DMS79 treated with DMSO at 0.1 percent for 48 hours (cell line): ENCODE results near the gene RNPEPL1.
A peak's percentile ranks its signal among the peaks of the same experiment; 100 is the strongest.
"Not testable (repeated sequence)": the region's sequence is repeated elsewhere in the genome, so short reads cannot be mapped to it uniquely, and the experiment has no call there.

ENCODE experiments used
- DNase-seq: peaks from one replicate; lab custom pipeline; 2025; lab: John Stamatoyannopoulos, UW

RNPEPL1 gene

DNA sequence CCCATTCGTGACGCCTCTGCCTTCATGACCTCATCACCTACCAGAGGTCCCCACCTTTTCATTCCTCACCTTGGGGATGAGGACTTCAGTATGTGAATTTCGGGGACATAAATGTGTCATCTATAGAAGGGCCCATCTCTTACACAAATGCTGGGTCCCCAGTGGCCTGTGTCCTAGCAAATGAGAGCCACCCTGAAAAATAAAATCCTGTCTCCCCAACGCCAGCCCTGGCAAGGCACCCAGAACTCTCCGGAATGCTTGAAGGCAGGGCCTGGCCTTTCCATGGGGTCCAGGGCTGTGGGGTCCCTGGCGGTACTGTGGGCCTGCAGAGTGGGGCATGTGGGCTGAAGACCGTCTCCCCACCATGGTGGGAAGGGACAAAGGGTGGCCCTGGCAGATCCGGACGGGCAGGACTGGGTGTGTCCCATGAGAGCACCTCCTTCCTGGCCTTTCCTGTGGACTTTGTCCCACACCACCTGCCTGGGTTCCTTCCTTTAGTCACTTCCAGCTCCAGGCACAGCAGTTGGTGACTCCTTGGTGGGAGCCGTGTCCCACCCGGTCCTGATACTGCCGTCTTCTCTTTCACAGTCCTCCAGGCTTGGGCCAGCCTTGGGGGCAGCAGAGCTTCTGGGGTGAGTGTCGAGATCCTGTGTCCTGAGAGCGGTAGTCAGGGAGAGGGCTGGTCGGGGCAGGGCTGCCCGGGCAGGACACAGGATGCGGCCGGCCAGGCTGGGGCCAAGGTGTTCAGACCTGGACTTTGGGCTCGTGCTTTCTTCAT is 36.8 kb downstream of the RNPEPL1 start:
- DNase-seq: no peak

DNA sequence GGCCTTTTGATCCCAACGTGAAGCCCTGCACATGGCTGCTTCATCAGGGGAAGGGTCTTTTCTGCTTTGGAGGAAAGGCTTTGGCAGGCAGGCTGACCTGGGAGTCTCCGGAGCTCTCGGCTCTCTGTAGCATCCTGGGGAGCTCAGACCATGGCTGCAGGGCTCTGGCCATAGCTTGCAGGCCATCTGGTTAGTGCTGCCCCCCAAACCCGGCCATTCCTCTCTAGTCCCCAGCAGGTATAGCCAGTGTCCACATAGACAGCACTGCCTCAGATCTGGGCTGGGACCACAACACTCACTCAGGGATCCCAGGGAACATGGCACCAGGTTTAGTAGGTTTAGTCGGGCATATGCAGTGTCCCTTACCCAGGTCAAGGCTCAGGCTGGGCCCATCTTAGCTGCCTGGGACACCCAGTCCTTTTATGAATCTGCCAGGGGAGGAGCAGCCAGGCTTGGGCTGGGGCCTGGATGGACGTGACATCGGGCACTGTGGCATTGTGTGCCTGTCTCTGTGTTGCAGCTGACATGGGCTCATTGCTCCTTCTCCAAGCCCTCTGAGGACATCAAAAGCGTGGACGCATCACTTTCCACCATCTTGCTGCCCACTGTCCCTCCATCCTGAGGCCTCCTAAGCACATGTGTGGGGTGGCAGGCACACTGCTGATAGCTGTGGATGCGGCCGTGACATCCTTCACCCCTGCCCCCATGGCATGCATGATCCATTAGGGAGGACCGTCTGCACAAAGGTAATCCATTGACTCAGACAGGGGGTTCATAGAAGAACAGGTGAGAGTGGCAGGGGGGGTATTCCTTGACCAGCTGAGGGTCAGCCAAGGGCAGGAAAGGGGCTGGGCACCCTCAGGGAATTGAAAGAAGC is 37.8 kb downstream of the RNPEPL1 start:
- no peak for DNase-seq

DNA sequence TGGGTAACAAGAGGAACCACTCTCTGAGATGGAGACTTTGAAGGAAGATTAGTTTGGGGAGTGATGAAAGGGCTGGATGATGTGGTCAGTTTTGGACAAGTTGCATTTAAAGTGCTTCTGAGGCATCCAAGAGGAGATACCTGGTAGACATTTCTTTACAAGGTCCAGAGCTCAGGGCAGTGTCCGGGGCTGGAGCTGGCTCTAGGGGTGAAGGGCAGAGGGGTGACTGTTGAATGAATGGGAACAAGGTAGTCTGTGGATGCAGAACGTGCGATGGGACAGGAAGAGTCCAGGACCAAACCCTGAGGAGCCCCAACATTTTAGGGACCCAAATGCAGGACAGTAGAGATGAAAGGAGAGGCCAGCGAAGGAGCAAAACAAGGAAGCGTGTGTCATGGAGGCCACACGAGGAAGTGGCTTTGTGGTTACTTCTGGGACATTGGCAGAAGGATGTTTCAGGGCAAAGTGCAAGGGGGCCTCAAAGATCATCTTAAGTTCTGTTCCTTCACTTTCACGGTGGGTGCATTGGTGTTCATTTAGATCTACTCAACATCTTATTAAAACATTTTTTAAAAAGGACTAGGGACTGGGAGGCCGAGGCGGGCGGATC is 43.4 kb downstream of the RNPEPL1 start:
- DNase-seq: no peak

DNA sequence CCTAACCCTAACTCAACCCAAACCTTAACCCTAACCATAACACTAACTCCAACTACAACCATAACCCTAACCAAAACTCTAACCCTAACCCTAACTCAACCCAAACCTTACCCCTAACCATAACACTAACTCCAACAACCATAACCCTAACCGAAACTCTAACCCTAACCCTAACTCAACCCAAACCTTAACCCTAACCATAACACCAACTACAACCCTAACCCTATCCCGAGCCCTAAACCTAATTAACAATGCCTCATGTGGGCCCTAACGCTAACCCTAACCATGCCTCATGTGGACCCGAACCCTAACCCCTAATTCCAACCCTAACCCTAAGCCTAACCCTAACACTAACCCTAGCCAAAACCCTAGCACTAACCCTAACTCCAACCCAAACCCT is 45.5 kb downstream of the RNPEPL1 start:
- no peak for DNase-seq

DNA sequence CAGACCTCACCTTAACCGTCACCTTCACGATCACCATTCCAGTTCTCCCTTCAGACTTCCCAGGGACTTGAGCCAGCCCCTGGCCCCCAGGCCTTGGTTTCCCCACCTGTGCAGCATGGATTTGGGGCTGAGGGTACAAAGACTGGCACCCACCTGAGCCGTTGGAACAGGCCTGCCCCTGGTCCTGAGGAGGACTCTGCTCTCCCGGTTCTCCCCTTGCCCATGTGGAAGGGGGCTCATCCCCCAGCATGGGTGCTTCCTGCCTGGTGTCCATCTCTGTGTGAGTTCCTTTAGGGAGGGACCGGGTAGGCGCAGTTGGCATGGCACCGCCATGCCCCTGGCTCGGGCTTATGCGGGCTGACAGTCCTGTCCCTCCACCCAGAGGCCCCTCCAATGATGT is 46.1 kb downstream of the RNPEPL1 start:
- DNase-seq: no peak

DNA sequence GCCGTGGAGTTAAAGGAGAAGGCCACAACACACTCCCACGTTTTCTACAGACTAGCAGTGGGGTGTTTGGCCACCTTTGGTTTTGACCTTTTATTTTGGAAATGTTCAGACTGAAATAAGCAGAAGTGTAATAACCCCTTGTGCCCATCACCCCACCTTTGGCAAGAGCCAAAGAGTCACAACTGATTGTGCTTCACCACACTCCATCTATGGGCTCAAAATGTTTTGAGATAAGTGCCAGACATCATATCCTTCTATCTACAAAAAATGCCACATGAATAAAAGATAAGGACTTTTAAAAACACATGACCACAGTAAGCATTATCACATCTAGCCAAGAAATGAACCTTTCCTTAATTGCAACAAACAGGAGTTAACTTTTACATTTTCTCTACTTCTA is 47.1 kb downstream of the RNPEPL1 start:
- peak; percentile 63 for DNase-seq

DNA sequence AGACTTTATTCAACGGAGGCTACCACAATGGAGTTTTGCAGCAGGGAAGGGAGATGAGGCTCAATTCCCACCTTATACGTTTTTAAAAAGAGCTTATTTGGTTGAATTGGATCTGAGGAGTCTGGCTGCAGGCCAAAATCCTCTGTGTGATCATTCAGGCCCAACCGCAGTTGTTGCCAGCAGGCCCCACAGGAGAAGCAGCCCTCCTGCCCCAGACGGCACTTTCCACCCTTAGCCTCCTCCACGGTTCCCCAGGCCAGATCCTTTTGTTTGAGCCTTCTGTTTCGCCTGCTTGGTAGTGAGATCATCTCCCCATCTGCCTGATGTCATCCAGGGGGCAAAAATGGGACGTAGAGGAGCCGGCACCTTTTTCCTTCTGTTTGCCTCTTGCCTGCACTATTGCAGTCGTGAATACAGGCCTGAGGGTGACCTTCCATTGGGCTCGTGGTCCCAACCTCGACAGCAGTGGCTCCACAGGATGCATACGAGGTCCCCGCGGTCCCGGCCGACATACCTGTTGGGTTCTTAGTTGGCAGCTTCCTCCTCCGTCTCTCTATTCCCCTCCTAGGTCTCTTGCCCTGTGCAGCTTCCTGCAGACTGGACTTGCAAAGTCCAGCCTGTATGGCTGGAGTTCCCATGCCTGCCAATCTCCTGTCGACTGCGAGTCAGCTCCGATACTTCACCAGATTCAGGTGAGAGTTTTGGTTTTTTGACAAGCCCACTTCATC is 47.7 kb downstream of the RNPEPL1 start:
- DNase-seq: peak; percentile 63

DNA sequence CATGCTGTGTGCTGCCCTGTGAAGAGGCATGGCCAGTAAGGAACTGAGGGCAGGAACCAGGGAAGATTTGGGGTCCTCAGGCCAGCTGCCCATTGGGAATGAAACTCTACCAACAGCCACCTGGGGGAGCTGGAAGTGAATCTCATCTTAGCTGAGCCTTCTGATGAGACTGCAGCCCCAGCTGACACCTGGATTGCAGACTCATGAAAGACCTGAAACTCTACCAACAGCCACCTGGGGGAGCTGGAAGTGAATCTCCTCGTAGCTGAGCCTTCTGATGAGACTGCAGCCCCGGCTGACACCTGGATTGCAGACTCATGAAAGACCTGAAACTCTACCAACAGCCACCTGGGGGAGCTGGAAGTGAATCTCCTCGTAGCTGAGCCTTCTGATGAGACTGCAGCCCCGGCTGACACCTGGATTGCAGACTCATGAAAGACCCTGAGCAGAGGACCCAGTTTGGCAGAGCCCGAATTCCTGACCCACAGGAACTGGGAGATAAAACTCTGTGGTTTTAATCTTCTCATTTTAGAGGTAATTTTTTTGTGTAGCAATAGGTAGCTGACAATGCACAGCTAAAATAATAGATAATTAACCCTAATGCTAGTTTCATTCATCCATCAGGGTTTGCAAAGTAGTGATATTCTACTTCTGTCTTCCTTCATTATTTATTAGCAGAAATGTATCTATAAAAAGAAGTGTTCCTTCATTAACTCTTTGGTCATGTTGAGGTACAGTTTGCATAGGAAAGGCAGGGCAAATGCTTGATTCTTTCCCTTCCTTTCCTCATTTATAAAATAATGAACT is 48.8 kb downstream of the RNPEPL1 start:
- DNase-seq: not testable (repeated sequence)

DNA sequence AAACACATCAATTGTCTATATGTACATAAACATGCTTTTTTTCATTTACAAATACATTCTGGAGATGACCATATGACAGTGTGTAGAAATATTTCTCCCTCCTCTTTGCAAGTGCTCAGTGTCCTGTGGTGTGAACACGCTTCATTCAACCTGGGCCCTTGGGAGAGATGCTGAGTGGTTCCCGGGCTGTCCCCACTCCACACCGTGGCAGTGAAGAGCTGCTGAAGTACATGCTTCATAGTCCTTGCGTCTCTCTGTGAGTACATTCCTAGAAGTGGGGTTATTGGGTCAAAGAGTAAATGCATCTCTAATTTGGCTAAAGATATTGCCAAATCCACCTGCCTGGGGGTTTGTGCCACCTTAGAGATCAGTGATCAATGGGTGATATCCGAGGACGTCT is 50.5 kb downstream of the RNPEPL1 start:
- DNase-seq: peak; percentile 62

DNA sequence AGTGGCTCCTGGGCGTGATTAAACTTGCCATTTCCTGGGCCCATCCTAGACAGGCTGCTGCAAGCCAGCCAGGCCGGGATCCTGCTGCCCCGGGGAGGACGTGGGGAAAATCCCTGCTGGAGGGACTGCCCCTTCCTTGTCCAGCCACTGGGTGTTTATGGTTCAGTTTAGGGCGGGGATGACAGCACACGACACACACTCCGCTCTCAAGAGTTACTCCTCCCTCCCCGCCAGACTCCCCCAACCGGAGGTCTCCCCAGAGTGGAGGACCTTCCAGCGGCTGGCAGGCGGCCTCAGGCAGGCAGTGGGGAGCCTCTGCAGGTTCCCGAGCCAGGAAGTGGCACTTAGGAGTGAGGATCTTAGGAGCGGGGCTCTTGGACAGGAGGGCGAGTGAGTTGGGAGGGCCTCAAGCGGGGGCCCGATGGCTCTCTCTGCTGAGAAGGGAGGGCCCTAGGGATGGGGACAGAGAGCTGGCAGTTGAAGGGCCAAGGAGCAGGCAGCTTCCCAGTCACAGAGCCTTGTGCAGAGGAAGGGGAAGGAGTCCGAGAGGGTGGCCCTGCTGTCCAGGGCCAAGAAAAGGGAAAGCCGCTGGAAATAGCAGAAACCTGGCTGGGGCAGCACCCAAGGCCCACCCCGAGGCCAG is 51.3 kb downstream of the RNPEPL1 start:
- peak; percentile 38 for DNase-seq

DNA sequence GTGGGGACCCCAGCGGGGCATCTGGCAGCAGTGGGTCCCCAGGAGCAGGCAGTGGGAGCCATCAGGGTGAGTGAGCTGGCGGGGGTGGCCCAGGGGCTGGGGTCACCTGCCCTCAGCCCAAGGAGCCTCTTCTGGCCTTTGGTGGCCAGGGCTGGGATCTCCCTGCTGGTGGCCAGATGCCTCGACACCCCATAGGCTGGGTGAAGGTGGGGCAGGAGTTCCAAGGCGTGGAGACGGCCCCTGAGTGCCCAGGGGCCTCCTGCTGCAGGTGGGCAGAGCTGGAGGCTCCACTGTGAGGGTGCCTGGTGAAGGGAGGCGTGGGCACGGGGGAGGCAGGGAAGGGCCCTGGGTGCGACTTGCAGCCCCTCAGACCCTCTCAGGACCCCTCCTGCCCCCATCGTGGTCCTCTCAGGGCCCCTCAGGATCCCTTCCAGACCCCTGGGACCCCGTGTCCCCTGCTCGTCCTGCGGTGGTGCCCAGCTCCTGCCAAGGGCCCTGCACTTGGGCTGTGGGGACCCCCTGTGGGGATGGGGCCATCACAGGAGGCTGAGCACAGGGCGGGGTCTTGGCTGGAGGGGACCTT is 52.0 kb downstream of the RNPEPL1 start:
- no peak for DNase-seq

DNA sequence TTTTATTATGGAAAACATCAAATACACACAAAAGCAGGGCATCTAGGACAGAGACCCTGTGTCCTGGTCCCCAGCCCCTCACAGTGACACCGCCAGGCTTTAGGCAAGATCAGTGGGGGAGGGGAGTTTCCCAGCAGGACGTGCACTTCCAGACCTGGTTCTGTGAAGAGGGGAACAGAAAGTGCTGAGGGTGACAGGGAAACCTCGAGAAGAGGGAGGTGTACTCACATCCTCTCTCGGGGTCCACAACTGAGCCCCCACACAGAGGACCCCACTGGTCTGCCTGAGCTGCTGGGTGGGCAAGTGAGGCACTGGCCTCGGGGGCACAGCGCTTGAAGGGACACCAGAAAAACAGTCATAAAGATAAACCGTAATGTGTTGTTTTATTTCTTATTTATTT is 52.6 kb downstream of the RNPEPL1 start:
- DNase-seq: no peak

DNA sequence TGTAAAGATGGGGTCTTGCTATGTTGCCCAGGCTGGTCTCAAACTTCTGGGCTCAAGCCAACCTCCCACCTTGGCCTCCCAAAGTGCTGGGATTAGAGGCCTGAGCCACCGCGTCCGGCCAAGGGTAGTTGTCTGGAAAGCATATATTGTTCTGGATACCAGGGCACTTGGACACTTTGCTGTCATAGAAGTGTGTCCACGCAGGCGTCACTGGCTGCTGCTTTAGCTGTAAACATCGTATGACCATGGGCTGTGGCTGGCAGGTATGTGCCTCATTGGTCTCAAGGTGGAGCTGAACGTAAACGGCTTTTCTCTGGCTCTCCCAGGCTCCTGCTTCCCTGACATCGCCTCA is 53.8 kb downstream of the RNPEPL1 start:
- no peak for DNase-seq

DNA sequence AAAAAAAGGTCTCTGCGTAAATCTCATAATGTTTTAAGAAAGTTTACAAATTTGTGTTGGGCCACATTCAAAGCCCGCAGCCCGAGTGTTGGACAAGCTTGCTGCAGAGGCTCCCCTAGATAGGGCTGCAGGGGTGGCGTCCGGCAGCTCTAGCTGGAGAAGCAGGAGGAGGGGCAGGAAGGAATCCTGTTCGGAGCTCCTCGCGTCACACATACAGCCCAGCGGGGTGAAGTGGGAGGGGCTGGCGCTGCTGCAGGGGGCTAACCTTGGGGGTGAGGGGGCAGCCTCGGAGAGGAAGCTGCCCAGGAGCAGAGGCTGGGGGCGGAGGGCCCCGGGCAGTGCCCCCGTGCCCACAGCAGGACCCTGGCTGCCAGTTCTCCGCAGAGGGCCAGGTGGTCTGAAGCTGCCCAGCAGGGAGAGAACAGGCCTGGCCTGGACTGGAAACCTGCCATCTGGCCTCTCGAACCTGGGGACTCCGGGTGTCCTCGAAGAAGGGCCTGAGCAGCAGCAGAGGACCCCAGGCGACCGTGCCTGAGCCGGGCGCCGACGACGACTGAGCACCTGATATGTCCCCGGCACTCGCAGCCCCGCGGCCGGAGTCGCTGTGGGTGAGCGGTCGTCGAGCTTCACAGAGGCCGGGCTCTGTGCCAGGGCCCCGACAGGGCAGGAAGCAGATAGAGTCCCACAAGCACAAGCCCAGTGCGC is 54.4 kb downstream of the RNPEPL1 start:
- peak; percentile 32 for DNase-seq

DNA sequence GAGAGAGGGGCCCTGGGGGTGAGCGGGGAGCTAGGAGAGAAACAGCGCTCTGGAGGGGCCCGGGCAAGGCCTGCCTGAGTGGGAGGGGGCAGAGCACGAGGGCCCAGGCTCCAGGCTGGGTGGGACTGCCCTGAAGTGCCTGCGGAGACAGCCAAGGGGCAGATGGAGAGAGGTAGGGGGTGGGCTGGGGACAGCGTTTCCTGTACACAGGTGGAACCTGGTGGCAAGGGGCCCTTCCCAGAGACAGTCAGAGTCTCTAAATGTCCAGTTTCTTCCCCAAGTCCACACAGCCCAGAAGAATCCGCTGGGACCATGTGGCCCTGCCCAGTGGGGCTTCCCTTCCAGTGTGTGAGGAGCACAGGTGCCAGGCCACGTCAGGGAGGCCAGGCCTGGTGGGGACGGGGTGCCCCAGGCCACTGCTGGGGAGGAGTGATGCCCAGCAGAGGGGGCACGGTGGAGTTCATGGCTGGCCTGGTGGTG is 55.3 kb downstream of the RNPEPL1 start:
- no peak for DNase-seq

DNA sequence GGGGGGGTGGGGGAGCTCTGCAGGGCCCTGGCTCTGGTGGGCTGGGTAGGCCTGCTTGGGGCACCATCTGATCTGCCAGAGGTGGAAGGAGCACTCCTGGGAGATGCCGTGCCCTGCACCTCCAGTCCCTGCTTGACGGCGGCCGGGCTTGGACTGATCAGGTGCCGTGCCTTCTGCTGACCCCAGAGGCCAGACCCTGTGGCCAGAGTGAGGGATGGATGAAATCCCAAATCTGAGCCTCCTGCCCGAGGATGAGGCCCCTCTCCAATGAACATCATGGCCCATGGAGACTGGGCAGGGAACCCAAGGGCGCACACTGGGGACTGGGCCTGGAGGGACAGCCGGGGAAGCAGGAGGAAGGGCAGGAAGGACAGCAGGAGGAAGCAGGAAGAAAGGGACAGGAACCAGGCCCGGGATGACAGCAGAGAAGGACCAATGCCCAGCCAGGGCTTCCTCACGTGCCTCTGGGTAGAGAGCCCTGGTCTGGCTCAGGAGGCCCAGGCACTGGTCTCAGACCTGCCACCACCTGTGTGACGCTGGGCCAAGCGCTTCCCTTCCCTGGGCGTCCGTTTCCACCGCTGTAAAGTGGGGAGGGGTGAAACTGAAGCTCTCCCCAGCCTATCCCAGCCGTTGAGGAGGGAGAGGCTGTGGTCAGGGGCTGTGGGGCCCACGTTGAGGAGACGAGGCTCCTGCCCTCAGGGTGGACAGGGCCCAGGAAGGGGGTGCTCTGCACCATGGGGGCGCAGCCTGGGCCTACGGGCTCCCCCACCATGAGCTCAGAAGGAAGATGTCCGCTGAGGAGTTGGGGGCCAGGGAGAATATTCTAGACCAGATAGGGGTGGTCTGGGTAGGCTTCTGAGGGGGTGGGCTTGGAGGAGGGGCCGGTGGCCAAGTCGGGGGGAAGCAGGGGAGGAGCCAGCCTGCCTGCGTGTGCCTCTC is 56.0 kb downstream of the RNPEPL1 start:
- DNase-seq: no peak

DNA sequence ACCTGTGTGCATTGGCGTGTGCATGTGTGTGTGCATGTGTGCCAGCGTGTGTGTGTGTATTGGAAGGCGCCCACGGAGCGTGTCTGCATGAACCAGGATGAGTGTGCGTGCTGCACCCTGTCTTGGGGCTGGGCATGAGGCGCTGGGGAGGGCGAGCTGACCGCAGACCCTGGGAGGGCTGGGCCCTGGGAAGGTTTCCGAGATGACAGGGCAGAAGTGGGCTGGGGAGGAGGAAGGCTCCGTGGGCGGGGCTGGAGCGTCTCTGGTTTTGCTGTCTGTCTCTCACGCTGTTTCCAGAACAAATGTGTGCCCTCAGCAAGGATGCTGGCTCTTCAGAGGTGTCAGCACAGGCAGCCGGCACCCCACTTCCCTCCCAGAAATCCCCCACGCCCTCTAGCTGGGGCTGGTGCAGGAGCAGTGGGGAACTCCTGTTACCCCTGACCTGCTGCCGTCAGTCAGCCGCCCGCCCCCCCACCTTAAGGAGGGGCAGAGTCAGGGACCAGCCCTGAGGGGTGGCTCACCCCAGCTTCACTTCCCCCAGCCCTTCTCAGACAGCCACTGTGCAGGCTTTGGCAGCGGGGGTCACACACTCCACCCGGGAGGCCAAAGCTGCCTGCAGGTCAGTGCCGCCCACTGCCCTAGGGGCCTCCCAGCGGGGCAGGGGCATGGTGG is 56.8 kb downstream of the RNPEPL1 start, which contains the start of gene GPR35:
Gene GPR35, plus strand, starts transcription at position 531 of the 672 bp plus-strand sequence. CDS start 4,473 bp downstream, outside the sequence.
- no peak for DNase-seq
